Kidney (tissue), 14 donors: ENCODE results near the gene KCNK1. TPM values are rescaled to one million over a fixed set of nuclear protein-coding genes. Genes with fewer than 3 reads are reported as not detected.
A peak's percentile ranks its signal among the peaks of the same experiment; 100 is the strongest.

Source experiments
- DNase-seq, 5 donors: peaks; one replicate each; pipeline ENCODE4 v3.0.0-alpha.2; 2013 to 2020
- FAIRE-seq: peaks from 2 replicates; lab custom pipeline; 2012; peaks lifted over from hg19 to GRCh38; lab: Jason Lieb, UNC
- H3K27ac ChIP-seq, 2 donors: one replicate each; pipeline ENCODE4 v1.7.0; 2013; ENCODE audit warnings: low read depth in 2 of 2, low read length in 2 of 2, inconsistent platforms in 1 of 2
- H3K27me3 ChIP-seq: one replicate; pipeline ENCODE4 v1.7.1; 2013; ENCODE audit warnings: low read length, inconsistent platforms; ENCODE audit not compliant: control insufficient read depth, insufficient read depth
- H3K36me3 ChIP-seq, 3 donors: one replicate each; pipeline versions ENCODE4 v1.7.0 to v1.7.1; 2013; ENCODE audit warnings: low read length in 3 of 3, control low read depth in 1 of 3, inconsistent platforms in 1 of 3; ENCODE audit not compliant: insufficient read depth in 3 of 3, control insufficient read depth in 2 of 3
- H3K4me1 ChIP-seq, 3 donors: one replicate each; pipeline versions ENCODE4 v1.7.0 to v1.7.1; 2013; ENCODE audit warnings: low read length in 3 of 3, inconsistent platforms in 1 of 3, low read depth in 1 of 3; ENCODE audit not compliant: control insufficient read depth in 2 of 3, insufficient read depth in 2 of 3
- H3K4me3 ChIP-seq, 3 donors: one replicate each; pipeline versions ENCODE4 v1.7.0 to v1.8.1; 2013; ENCODE audit warnings: low read length in 3 of 3, control low read depth in 1 of 3, inconsistent platforms in 1 of 3
- H3K9ac ChIP-seq, 3 donors: one replicate each; pipeline versions ENCODE4 v1.7.0 to v1.7.1; 2013; ENCODE audit warnings: low read length in 3 of 3, control low read depth in 1 of 3, inconsistent platforms in 1 of 3
- H3K9me3 ChIP-seq, 3 donors: one replicate each; pipeline versions ENCODE4 v1.7.0 to v1.7.1; 2013; ENCODE audit warnings: low read length in 3 of 3, control low read depth in 1 of 3, inconsistent platforms in 1 of 3; ENCODE audit not compliant: control insufficient read depth in 2 of 3, insufficient read depth in 1 of 3
- intact Hi-C: fragments of 100-400 bp; cut with DNase I; formaldehyde crosslinking; loops from one replicate; pipeline ENCODE4 v1.11.1; 2022
- polyA plus RNA-seq: library from polyadenylated mRNA; stranded (reverse); fragments of 350-450 nt; fragmentation: Illumina TruSeq; extraction: RNeasy Lipid Tissue Mini Kit (QIAGEN cat#74804); gene quantifications from one replicate; pipeline ENCODE4 v1.2.3, GENCODE V29; 2014; ENCODE audit warnings: low read depth, low replicate concordance; ENCODE audit not compliant: insufficient read depth
- total RNA-seq: library from RNA; stranded (reverse); fragmentation: NEBNext Ultra II Directional; extraction: Animal tissue kit (Norgen Biotek cat#: 25700); gene quantifications from one replicate; pipeline ENCODE4 v1.2.1, GENCODE V29; 2021
- TF ChIP-seq, protein P1 (sequence below): IDR thresholded peaks from 3 replicates; pipeline ENCODE4 v1.5.1; 2012; ENCODE audit warnings: mild to moderate bottlenecking, moderate library complexity, borderline replicate concordance; ENCODE audit not compliant: insufficient read depth; ENCODE audit errors: extremely low read depth
- donor health status: control.
- donor health status: control.
- donor health status: control.
- donor health status: control.
- donor health status: control.
- donor health status: DM: yes; HTN: yes; CAD: no.
- donor health status: Normal renal cell carcinoma (clear cell type).

Gene KCNK1
- total and polyA plus RNA-seq, 2 donors from 2014 or later = 10.0 to 10.7 TPM

DNA sequence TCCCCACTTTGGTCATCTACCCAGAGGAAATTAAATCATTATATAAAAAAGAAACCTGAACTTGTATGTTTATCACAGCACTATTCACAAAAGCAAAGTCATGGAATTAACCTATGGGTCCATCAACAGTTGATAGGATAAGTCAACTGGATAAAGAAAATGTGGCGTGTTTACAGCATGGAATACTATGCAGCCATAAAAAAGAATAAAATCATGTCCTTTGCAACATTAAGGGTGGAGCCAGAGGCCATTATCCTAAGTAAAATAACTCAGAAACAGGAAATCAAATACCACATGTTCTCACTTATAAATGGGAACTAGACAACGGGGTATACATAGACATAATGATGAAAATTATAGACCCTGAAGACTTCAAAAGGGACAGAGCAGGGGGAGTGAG lies 27.6 kb upstream of the KCNK1 start:
- intact Hi-C loops = no loop called here
- Histone ChIP-seq H3K27me3 (no peaks in the 10 kb centered on the region), H3K36me3 (no peaks in the 10 kb centered on the region), H3K9me3 (no peaks in the 10 kb centered on the region), H3K4me1 (peaks cover 0 to 2% (median 0%) of the 10 kb centered on the region in 3 donors), H3K9ac (no peak overlapping the region), H3K27ac (no peak overlapping the region), H3K4me3 (no peak overlapping the region)
- TF ChIP-seq, protein P1, sequence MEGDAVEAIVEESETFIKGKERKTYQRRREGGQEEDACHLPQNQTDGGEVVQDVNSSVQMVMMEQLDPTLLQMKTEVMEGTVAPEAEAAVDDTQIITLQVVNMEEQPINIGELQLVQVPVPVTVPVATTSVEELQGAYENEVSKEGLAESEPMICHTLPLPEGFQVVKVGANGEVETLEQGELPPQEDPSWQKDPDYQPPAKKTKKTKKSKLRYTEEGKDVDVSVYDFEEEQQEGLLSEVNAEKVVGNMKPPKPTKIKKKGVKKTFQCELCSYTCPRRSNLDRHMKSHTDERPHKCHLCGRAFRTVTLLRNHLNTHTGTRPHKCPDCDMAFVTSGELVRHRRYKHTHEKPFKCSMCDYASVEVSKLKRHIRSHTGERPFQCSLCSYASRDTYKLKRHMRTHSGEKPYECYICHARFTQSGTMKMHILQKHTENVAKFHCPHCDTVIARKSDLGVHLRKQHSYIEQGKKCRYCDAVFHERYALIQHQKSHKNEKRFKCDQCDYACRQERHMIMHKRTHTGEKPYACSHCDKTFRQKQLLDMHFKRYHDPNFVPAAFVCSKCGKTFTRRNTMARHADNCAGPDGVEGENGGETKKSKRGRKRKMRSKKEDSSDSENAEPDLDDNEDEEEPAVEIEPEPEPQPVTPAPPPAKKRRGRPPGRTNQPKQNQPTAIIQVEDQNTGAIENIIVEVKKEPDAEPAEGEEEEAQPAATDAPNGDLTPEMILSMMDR = no peak
- DNase-seq (no peak), FAIRE-seq (no peak)

DNA sequence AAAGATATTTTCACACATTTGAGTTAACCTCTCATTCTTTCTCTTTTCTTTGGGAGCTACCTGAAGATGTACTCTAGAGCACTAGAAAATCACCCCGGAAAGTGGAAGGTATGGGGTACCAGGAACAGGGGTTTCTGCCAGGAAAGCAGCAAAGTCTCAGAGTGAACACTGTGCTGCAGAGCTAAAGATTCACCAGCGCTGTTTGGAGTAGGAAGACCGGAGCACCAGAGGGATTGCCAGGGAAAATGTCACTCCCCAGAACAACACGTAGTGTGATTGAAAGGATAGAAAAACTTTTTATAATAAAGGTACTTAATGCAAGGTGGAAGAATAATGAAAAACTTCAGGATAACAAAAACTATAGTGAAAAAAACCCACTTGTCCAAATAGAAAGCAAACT lies 26.7 kb upstream of the KCNK1 start:
- H3K4me1 ChIP-seq = peaks cover 0 to 2% (median 0%) of the 10 kb centered on the region in 3 donors
- H3K27me3 ChIP-seq = no peaks in the 10 kb centered on the region
- TF ChIP-seq, protein P1 = no peak
- no peaks in the 10 kb centered on the region for H3K9me3 ChIP-seq
- no peaks in the 10 kb centered on the region for H3K36me3 ChIP-seq
- H3K4me3 ChIP-seq = no peak overlapping the region
- no peak overlapping the region for H3K9ac ChIP-seq
- H3K27ac ChIP-seq = no peak overlapping the region
- intact Hi-C loops = no loop called here
- FAIRE-seq = no peak
- DNase-seq = no peak

DNA sequence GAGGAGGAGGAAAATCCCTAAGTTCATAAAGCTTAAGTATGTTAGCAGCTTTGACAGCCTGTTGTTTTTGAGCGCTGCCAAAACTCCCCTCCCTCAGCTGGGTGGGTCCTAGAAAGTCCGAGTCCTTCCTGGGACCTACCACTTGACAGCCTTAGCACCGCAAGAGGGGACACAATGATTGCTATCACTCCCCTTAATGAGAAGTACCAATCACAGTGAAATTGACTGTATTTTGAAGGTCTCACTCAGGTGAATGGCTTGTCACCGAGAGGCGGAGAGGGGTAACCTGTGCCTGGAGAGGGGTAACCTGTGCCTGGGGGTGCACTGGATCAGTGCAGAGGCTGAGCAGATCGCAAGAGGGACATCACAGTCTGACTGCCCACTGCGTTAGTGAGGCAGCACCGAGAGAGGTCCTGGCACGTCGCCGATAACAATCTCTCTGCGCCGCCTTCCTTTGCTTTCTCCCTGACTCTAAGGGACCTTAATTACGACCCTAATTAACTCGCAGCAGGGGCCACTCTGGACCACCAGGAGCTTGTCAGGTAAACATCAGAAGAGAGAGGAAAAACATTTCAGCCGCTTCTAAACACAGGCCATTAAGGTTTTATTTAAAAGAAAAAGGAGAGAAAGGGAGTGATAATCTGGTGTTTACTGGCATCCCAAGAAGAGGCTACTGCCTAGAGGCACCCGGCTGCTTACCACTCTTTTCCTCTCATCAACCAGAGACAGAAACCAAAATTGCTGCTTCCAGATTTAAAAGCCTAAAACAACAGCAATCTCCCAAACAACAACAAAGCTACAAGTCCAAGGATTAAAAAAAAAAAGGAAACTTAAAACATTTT lies 25.7 kb upstream of the KCNK1 start:
- H3K9me3 ChIP-seq = no peaks in the 10 kb centered on the region
- peaks cover 0 to 2% (median 0%) of the 10 kb centered on the region in 3 donors for H3K4me1 ChIP-seq
- DNase-seq = peak in 2 of 5 donors; percentile 20 to 43
- H3K4me3 ChIP-seq = peak overlapping the region in 1 of 3 donors; percentile 13
- H3K27me3 ChIP-seq = no peaks in the 10 kb centered on the region
- H3K36me3 ChIP-seq = no peaks in the 10 kb centered on the region
- H3K27ac ChIP-seq = no peak overlapping the region
- intact Hi-C loops = no loop called here
- H3K9ac ChIP-seq = no peak overlapping the region
- FAIRE-seq = no peak
- TF ChIP-seq, protein P1 = no peak
